HG02588 (cell line): Measurements from ENCODE around the gene RFESD.
"Not testable (repeated sequence)": the region's sequence is repeated elsewhere in the genome, so short reads cannot be mapped to it uniquely, and the experiment has no call there.

ENCODE experiments used
- ATAC-seq: cut with Tn5 transposase; IDR thresholded peaks from one replicate; pipeline ENCODE4 v1.9.1; 2021; ENCODE audit warnings: mild to moderate bottlenecking, moderate library complexity; ENCODE audit not compliant: unreplicated experiment

RFESD gene

DNA sequence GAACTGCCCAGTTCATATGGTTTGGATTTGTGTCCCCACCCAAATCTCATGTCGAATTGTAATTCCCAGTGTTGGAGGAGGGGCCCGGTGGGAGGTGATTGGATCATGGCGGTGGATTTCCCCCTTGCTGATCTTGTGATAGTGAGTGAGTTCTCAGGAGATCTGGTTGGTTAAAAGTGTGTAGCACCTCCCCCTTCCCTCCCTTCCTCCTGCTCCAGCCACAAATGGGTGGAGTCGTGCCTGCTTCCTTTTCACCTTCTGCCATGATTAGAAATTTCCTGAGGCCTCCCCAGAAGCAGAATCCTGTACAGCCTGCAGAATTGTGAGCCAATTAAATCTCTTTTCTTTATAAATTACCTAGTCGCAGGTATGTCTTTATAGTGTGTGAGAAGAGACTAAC, 59.6 kb downstream of the RFESD start:
- ATAC-seq, result not testable (repeated sequence)

DNA sequence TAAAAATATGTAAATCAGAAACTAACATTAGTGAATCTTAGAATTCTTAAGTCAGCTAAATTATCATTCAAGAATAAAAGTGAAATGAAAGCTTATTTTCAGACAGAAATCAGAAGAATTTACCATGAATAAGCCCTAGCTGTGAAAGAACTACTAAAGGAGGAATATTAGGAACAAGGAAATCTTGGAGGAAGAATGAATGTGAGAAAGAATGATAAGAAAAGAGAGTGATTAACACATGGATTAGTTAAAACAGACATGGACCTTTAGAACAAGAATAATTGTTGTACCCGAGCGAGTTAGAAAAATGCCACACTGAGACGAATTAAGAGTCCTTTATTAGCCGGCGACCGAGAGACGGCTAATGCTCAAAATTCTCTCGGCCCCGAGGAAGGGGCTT, 60.5 kb downstream of the RFESD start:
- ATAC-seq, result no peak
